Stimulated activated CD4-positive, alpha-beta T cell treated with anti-CD3 and anti-CD28 coated beads, Interleukin-15, amount 100 ng/mL, for 24 hours (primary cell): ENCODE data around the gene INSYN1.
"Not testable (repeated sequence)": the region's sequence is repeated elsewhere in the genome, so short reads cannot be mapped to it uniquely, and the experiment has no call there.

Experiments
- DNase-seq: peaks from one replicate; pipeline ENCODE4 v3.0.0-alpha.2; 2020

The INSYN1 gene

GRCh38 chr15:73710321-73710720 lies 42.8 kb downstream of the INSYN1 start:
- no peak for DNase-seq

- DNase-seq, result no peak
These were observed 43.5 kb downstream of the INSYN1 start for GRCh38 chr15:73709686-73710085.

DNA sequence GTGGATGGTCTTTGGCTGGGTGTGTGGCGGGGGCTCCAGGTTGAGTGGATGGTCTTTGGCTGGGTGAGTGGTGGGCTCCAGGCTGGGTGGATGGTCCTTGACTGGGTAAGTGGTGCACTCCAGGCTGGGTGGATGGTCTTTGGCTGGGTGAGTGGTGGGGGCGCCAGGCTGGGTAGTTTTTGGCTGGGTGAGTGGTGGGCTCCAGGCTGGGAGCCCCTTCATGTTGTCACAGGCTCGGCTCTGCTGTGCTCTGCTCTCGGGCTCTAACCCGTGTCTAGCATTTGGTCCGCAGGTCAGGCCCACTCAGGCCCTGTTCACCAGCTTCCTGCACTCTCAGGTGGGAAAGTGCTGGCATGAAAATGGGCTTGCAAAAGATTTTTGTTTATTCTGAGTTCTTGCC lies 43.9 kb downstream of the INSYN1 start:
- DNase-seq, result no peak

DNA sequence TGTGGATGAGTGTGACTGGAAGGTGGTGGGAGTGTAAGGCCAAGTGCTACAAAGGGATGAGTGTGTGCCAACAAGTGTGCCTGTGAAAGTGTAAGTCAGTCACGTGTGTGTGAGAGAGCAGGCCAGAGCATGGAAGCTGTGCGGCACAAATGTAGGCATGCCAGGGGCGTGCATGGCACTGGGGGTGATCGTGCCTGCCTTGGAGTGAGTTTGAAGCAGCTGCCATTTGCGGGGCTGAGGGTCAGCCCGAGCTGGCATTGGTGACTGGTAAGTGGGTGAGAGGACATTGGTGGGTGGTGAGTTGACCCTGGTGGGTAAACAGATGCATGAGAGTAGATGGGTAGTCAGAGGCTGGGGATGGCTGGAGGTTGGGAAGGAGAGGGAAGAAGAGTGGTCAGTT lies 44.5 kb downstream of the INSYN1 start:
- DNase-seq, result no peak

DNA sequence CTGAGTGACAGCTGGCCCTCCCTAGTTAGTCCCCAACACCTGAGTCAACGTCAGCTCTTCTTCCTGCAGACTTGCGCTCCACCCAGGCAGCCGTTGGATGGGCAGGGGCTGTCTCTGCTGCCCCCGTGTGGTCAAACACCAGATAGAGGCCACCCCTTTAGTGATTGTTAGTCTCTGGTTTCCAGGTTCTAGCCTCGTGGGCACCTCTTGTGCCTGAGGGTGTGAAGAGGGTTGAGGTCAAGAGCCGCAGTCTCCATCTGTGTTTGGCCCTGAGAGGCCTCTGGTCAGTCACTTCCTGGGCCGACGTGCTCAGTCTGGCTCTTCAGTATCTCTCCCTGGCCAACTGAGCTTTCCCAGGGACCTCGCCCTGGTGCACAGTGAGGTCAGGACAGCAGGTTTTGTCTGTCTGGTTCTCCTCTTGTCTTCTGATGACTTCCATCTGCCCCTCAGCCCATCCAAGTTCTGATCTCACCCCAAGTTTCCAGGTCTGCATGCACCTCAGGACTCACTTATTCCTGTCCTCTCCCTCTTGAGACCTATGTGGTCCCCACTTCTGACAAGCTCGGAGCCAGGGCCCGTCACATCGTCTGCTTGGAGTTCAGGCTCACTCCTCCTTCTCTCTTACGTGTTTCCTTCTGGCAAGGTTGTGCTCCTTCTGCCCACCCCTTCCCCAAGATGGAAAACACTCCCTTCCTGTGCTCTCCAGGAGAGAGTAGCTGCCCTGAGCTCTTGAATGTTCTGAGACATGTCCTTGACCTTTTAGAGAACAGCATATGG lies 48.1 kb downstream of the INSYN1 start:
- DNase-seq, result peak; percentile 80

DNA sequence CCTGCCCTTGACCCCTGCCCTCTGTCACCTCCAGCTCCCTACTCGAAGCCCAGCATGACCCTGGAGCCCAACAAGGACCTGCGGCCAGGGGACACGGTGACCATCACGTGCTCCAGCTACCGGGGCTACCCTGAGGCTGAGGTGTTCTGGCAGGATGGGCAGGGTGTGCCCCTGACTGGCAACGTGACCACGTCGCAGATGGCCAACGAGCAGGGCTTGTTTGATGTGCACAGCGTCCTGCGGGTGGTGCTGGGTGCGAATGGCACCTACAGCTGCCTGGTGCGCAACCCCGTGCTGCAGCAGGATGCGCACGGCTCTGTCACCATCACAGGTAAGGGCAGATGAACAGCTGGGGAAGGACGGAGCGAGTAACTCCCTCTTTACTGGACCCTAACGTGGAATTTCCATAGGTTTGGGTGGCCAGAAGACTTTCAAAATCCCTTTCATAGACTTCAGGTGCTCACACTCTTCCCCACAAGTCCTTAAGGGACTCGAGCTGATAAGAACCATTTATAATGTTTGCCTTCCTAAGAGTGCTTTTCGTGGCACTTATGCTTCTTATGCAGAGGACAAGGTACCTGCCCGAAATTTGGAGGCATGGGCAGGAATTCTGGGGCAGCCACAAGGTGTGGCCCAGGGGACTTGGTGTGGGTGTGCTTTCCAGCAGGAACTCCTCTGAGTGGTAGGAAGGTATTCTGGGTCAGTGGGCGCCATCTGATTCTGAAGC lies 48.8 kb downstream of the INSYN1 start:
- not testable (repeated sequence) for DNase-seq

DNA sequence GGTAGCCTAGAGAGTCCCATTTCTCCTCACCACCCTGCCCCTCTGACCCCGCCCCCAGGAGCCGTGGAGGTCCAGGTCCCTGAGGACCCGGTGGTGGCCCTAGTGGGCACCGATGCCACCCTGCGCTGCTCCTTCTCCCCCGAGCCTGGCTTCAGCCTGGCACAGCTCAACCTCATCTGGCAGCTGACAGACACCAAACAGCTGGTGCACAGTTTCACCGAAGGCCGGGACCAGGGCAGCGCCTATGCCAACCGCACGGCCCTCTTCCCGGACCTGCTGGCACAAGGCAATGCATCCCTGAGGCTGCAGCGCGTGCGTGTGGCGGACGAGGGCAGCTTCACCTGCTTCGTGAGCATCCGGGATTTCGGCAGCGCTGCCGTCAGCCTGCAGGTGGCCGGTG lies 49.5 kb downstream of the INSYN1 start:
- not testable (repeated sequence) for DNase-seq

GRCh38 chr15:73702311-73703239 lies 50.6 kb downstream of the INSYN1 start:
- DNase-seq, result not testable (repeated sequence)

DNA sequence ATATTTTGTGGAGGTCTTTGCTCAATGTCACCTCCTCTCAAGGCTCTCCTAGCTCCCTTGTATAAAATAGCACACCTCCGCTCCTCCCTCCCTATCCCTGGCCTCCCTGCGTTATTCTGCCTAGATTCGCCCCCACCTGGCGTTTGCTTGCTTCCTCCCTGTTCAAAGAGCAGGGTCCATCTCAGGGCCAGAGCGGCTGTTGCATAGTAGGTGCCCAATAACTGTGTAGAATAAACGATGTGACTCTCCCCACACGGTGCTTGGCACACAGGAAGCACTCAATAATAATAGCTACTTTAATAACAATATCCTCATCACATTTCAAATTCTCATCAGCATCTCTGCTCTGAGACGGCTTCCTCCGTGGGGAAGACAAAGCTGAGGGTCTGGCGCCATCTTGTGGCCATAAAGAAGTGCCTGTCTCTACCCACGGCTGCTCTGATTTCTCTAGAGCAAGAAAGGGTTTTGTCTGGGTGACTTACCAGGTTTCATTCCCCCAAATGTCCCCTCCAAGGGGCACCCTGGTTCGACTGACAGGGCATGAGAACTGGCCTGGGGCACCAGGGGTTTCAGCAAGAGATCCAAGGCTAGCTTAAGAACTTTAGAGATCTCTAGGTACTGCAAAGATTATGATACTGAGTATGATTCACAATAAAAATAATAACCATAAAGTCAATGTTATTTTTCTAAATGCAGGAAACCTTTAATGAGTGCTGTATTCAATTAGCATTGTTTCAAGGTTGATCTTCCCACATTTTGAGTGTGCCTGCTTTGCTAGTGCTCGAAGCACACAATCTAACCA lies 52.9 kb downstream of the INSYN1 start:
- peak; percentile 81 for DNase-seq

DNA sequence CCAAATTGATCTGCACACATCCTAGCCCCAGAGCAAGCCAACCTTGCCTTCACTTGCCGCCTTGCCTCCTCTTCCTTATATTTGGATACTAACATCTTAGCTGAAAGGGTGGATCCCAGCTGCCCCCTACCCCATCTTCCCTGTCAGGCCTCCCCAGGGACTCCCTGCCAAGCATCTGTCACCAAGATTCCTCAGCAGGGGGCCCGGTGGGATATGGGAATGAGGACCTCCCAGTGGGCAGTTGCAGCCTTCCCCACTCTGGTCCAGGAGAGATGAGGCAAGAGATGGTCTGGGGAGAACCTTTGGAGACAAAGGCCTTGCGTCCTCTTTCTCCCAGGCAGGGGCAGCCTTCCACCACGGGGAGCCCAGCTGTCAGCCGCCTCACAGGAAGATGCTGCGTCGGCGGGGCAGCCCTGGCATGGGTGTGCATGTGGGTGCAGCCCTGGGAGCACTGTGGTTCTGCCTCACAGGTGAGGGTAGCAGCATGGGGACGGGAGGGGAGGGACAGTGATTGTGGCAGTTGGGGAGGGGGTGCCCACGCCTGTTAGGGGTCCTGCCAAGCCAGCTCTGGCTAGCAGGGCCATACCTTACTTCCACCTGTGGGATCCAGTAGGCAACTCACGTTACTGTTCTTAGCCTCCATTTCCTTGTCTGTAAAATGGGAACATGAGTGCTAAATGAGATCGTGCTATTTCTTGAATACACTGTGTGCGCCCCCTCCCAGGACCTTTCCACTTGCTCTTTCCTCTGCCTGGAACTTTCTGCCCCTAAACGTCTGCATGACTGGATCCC lies 53.7 kb downstream of the INSYN1 start:
- no peak for DNase-seq

DNA sequence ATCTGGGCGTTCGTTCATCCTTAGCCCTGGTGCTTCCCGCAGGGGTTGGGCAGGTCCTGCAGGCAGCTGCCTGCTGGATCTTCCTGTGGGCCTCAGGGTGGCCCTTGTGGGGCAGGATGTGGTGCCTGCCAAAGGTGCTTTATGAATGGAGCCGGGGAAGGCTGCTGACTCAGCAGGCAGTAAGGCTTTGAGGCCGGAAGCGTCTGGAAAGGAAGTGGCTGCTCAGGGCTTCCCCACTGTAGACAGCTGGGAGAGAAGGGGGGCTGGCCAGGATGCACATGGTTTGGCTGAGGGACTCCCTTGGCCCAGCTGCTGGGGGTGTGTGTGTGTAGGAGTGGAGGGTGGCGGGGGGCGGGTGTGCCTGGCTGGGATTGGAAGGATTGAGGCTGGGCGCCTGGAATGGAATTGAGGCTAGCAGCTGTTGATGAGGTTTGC lies 56.1 kb downstream of the INSYN1 start:
- peak; percentile 87 for DNase-seq

DNA sequence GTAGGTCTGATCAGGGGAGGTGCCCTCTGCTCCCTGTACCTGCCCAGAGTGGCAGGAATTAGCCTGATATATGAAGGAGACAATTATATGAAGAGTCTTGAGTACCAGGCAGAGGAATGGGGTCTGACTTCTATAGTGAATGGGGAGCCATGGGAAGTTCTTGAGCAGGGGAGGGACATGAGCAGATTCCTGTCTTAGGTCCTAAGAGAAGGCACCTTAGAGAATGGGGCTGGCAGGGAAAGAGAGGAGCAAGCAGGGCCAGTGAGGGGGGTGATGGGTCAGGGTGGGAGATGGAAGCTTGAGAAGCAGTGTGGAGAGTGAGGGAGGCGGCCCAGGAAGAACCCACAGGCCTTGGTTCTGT lies 56.5 kb downstream of the INSYN1 start:
- no peak for DNase-seq

GRCh38 chr15:73695773-73696640 lies 57.1 kb downstream of the INSYN1 start:
- DNase-seq, result no peak

DNA sequence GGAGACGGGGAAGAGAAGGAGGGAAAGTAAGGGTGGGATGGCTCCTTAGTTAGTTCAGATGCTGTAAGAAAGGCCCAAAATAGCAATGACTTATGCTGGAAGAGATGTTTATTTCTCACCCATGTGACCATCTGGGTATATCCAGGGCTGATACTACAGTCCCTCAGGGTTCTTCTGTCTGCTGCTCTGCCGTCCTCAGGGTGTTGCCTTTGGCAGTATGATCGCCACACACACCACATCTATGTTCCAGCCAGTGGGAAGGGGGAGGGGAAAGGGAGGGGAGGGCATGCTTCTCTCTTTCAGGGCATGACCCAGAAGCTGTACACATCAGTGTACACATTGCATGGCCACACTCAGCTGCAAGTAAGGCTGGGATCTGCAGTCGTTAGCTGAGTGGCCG lies 58.7 kb downstream of the INSYN1 start:
- DNase-seq, result no peak

DNA sequence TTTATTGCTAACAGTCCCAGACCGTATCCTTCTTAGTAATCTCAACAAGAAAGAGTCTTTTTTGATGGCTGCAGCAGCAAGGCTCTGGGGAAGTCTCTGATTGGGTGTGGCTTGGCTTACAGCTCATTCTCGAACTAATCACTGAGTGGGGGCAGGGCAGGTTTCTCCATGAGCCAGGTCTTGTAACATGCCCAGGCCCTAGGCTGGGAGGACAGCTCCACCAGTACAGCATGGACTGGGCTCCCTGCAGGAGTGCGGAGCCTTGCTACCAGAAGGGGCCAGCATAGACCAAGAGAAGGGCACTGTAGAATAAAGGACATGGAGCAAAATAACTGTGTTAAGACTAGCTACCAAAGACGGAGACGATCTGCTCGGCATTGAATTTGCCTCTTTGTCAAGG lies 61.8 kb downstream of the INSYN1 start:
- DNase-seq, result no peak

DNA sequence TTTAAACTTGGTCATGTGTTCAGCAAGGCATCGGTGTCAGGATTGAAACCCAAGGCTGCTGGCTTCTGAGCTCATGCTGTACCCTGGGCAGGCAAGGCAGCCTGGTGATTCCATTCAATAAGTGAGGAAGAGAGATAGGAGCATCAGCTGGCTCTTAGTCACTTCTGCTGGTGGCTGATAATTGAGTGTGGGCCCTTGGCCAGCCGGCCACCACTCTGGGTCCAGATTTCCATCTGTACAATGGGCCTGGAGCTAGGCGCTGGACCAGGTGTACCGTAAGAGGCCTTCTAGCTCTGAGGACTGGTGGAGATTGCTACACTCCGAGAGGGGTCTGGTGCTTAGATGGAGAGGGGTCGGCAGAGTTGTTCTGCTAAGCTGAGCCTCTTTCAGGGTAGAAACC lies 64.7 kb downstream of the INSYN1 start:
- no peak for DNase-seq

DNA sequence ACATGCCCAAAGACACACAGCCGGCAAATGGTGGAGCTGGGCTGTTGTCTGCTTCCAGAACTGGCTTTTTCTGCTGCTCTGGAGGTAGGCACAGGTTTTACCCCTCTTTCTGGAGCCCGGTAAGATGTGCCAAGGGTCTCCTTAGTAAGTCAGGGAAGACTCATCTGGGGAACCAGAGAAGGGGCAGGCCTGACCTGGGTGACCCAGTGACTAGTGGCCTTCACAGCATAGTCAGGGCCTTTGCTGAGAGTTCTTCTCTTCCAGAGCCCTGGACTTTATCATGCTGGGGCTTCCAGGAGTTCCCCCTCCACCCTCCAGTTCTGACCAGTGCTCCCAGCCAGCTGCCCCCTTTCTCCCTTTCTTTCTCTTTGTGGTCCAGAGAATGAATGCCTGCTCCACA lies 65.8 kb downstream of the INSYN1 start:
- DNase-seq, result no peak

GRCh38 chr15:73686781-73687256 lies 66.3 kb downstream of the INSYN1 start:
- no peak for DNase-seq

- DNase-seq, result no peak
These were observed 67.2 kb downstream of the INSYN1 start for GRCh38 chr15:73685981-73686380.
